ENCODE data around the gene PFKFB3.

Gene PFKFB3

GRCh38 chr10:6219494-6219836 is 16.7 kb downstream of the PFKFB3 start:
- no peak for DNase-seq

DNA sequence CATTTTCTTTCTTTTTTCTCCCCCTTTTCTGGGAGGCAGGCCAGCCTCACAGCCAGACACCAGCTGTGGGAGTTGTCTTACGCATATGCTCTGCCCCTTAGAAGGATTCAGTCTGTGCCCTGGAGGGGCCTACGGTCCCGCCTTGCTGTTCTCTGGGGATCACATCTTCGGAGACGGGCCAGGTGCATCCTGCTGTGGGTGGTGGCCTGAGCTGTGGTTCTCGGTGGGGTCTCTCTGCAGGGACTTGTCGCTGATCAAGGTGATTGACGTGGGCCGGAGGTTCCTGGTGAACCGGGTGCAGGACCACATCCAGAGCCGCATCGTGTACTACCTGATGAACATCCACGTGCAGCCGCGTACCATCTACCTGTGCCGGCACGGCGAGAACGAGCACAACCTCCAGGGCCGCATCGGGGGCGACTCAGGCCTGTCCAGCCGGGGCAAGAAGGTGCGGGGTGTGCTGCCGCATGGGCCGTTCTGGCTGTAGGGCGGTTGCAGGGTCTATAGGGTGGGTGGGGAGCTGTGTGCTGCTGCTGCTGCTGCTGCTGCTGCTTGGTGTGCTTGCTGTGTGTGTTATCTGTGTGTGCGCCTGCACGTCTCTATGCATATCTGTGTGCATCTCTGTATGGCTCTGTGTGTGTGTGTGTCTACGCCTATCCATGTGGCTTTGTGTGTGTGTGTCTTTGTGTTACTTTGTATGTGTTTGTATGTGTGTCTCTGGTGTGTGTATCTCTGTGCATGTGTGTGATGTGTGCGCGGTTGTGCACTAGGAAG is 17.9 kb downstream of the PFKFB3 start:
- no peak for DNase-seq

DNA sequence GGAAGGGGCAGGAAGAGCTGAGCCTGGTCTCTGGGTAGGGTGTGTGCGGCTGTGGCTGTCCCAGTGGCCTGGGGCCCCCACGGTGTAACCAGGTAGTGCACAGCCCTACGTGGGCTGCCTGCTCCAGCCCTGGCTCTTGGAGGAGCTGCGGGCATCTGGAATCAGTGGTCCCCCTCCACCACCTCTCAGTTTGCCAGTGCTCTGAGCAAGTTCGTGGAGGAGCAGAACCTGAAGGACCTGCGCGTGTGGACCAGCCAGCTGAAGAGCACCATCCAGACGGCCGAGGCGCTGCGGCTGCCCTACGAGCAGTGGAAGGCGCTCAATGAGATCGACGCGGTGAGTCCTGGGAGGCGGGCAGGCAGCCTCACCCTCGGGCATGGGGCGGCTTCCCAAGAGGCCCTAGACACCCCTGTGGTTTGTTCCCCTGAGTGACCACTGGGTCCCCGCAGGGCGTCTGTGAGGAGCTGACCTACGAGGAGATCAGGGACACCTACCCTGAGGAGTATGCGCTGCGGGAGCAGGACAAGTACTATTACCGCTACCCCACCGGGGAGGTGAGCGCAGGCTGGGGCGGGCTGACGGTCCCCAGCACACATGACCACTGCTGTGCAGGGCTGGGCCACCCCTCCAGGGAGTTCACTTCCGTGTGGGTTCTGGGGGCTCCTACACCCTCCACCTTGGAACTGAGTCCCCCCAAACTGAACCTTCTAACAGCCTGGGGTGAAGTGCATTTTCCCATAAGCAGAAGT is 18.6 kb downstream of the PFKFB3 start:
- DNase-seq, result no peak

- DNase-seq, result no peak
Measured at GRCh38 chr10:6221971-6222751, 19.4 kb downstream of the PFKFB3 start.

- peak in 3 of 51 donors; percentile 28 to 50 (median 37) for DNase-seq
Measured at GRCh38 chr10:6222755-6223154, 20.0 kb downstream of the PFKFB3 start.

GRCh38 chr10:6223981-6224380 is 21.2 kb downstream of the PFKFB3 start:
- no peak for DNase-seq

DNA sequence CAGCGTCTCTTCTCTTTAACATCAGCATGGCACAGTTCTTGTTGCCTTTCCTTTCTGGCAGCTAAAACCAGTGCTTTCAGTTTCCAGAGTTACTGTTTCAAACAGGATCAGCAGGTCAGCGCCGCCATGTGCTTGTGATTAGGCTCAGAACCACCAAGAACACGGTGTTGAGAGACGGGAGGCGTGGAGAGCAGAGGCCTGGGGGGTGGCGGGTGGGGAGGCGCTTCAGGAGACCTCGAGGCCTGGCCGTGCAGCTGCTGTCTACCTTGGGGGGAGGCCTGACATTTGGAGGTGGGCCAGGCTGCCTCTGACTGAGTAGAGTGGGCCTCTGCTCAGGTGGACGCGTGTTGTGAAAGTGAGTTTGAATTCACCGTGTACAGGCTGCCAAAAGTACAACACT is 22.0 kb downstream of the PFKFB3 start:
- DNase-seq, result no peak

- no peak for DNase-seq
Measured at GRCh38 chr10:6225263-6225814, 22.6 kb downstream of the PFKFB3 start.

GRCh38 chr10:6226216-6226615 is 23.5 kb downstream of the PFKFB3 start:
- DNase-seq, result no peak

DNA sequence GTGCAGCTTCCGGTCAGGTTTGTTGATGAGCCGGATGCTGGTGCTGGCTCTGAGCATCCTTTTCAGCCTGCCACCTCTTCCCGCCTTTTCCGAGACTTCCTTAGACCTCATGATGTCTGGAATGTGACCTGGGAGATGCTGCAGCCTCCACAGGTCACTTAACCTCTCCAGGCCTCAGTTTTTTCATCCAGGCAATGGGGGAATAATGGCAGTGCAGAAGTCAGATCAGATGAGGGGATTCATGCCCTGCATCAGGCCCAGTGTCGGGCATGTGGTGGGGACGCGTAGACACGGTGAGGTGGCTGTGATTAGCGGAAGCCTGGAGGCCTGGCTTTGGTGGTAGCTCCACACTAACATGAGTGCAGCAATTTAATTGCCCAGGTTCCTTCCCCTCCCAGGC is 24.6 kb downstream of the PFKFB3 start:
- no peak for DNase-seq

DNA sequence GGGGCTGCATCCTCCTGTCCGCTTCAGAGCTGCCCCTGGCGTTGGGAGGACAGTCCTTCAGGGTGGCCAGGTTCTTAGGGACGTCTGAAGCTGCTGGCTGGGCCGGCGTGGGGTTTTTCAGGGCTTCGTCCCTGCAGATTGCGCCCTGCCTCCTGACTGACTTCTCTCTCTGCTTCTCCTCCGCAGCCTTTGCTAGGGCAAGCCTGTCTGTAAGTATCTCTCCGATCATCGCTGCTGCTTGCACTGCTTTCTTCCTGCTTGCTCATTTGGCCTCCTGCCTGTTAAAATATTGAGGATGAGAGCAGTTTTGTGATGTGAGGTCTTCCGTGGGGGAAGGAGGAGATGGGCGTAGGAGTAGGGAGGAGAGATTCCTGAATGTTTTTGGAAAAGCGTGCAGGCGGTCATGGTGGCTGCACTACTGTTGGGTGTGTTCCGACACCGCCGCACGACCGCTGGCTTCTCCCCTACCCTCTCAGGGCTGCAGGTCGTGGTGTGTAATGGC is 25.3 kb downstream of the PFKFB3 start:
- DNase-seq, result no peak

DNA sequence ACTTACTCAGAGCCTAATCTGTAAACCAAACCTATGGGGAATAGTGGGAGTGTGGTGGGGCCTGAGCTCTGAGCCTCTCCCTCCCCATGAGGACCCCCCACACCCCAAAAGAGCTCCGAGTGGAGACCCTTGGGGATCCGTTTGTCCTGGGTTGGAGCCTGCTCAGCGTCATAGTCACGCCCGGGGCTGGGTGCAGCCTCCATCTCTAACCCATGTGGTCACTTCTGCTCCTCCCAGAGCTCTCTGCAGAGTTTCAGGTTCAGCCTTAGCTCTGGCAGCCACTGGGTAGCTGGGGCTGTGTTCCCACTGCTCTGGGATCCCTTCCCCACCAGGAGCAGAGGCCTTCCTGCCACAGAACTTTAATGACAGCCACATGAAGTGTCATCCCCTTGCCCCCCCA is 25.9 kb downstream of the PFKFB3 start:
- DNase-seq, result no peak

GRCh38 chr10:6229290-6229689 is 26.6 kb downstream of the PFKFB3 start:
- no peak for DNase-seq

DNA sequence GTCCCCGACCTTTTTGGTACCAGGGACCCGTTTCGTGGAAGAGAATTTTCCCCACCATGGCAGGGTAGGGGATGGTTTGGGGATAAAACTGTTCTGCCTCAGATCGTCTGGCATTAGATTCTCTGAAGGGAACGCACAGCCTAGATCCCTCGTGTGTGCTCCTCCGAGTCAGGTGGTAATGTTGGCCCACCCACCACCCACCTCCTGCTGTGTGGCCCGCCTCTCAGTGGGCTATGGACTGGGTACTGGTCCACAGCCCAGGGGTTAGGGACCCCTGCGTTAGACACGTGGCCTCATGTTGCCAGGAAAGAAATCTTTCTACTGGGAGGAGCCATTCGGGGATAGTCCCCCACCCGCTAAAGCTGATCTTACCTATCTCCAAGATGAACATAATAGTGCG is 27.0 kb downstream of the PFKFB3 start:
- DNase-seq, result no peak

GRCh38 chr10:6230315-6230714 is 27.6 kb downstream of the PFKFB3 start:
- DNase-seq, result no peak

DNA sequence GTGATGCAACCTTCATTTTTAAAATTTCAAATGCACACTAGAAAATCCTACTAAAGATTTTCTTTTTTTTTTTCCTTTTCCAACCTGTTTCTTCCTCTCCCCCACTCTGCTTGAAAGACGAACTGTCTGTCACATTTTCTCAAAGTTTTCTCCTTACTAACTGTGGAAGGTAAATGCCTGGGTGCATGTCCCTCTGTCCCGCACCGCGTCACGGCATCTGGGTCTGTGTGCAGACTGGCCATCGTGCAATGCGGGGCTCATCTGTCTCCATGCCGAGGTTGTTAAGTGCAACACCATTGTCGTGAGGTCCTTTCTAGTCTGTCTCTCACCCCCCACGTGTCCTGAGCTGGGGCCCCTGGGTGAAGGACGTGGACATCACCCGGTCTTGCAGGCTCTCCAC is 28.4 kb downstream of the PFKFB3 start:
- no peak for DNase-seq

DNA sequence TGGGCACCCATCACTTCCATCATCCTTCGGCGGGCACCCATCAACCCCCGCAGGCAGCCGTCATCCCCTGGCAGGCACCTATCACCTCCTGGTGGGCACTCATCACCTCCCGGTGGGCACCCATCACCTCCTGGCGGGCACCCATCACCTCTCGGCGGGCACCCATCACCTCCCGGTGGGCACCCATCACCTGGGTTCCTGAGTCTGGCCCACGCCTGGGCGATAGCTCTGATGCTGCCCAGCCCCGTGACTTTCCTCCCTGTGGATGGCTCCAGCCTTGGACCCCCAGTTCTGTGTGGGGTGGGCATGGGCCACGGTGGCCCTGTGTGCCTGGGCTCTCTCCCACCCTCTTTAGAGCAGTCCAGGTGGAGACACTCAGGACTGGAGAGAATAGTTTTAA is 29.0 kb downstream of the PFKFB3 start:
- peak in 1 of 51 donors; percentile 14 for DNase-seq

DNA sequence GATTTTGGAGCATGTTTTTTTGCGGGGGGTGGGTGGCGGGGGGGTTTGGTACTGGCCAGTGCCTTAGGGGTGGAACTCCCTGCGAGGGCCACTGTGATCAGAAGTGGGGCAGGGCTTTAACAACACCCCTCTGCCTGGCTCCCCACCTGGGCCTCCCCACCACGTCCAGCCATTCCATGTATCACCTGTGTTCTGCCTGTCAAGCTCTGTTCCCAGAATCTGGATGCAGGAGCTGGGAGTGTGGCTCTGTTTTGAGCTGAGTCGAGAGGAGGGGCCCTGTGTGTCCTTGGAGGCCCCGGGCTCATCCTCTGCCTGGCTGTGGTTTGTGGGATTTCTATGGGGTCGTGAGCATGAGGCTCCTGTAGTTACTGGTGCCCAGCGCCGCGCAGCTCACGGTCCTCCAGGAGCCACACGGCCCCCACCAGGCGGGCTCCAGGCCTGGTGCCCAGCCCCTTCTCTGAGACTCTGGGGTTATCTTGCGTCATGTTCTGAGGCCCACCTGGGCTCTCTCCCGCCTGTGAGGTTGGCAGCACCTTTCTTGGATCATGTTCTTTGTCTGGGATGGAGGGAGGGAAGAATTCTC is 29.6 kb downstream of the PFKFB3 start:
- peak in 1 of 51 donors; percentile 41 for DNase-seq

GRCh38 chr10:6232846-6233724 is 30.4 kb downstream of the PFKFB3 start:
- peak in 30 of 51 donors; percentile 15 to 82 (median 54) for DNase-seq

DNA sequence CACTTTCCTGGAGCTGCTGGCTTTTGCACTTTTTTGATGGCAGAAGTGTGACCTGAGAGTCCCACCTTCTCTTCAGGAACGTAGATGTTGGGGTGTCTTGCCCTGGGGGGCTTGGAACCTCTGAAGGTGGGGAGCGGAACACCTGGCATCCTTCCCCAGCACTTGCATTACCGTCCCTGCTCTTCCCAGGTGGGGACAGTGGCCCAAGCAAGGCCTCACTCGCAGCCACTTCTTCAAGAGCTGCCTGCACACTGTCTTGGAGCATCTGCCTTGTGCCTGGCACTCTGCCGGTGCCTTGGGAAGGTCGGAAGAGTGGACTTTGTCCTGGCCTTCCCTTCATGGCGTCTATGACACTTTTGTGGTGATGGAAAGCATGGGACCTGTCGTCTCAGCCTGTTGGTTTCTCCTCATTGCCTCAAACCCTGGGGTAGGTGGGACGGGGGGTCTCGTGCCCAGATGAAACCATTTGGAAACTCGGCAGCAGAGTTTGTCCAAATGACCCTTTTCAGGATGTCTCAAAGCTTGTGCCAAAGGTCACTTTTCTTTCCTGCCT is 31.1 kb downstream of the PFKFB3 start:
- no peak for DNase-seq

Measured in hypothalamus (tissue), 51 donors.